ENCODE results near the gene TRAPPC8.
"Not testable (repeated sequence)": the region's sequence is repeated elsewhere in the genome, so short reads cannot be mapped to it uniquely, and the experiment has no call there.

Gene TRAPPC8

GRCh38 chr18:31942999-31943877, at the start of gene TRAPPC8:
Gene TRAPPC8 (minus strand): TSS chr18:31943128. CDS start chr18:31942764, 364 bp downstream.
- DNase-seq = peak; percentile 100

- no peak for DNase-seq
Measured at GRCh38 chr18:31990823-31991222, 47.9 kb upstream of the TRAPPC8 start.

DNA sequence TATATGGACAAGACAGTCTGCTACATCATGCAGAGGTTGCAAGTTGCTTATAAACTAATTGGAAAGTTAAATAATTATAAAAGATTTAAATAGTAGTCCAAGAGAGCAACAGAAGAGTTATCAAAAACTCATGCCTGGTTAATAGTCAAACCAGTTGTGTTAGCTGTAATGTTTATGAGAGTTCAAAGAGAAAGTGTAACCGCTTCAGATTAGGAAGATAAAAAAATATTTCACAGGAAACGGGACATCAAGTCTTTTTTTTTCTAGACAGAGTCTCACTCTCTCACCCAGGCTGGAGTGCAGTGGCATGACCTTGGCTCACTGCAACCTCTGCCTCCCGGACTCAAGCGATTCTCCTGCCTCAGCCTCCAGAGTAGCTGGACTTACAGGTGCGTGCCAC, 41.0 kb upstream of the TRAPPC8 start:
- no peak for DNase-seq

DNA sequence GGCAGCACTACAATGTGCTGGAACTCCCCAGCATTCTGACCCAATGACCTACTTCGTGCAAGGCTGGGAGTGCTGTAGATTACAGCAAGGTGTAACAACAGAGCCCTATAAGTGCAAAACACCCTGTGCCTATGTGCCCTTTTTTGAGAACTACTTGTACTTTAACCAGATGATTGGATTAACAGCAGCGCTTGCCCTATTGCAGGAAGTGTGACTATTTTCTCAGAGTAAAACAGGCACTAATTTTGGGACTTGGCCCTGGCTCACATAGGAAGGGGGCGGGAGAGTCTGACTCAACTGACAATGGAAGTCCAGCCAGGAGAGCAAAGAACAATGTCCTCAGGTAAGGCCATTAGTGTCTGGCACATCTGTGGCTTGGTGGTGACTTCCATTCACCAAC, 40.1 kb upstream of the TRAPPC8 start:
- DNase-seq = peak; percentile 32

- no peak for DNase-seq
Measured at GRCh38 chr18:31980863-31981262, 37.9 kb upstream of the TRAPPC8 start.

DNA sequence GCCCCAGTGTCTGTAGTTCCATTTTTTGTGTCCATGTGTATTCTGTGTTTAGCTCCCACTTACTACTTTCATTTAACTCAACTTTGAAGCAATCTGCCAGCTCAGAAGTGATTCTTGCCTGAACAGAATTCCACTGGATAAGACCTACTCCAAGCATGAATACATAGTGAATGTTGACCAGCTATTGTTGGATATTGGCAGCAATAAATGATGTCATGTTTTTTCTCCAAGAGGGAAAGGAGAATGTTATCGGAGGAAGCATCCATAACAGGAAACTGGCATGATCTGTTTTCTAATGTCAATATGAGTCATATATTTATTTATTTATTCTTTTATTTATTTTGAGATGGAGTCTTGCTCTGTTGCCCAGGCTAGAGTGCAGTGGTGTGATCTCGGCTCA, 36.8 kb upstream of the TRAPPC8 start:
- DNase-seq = no peak

DNA sequence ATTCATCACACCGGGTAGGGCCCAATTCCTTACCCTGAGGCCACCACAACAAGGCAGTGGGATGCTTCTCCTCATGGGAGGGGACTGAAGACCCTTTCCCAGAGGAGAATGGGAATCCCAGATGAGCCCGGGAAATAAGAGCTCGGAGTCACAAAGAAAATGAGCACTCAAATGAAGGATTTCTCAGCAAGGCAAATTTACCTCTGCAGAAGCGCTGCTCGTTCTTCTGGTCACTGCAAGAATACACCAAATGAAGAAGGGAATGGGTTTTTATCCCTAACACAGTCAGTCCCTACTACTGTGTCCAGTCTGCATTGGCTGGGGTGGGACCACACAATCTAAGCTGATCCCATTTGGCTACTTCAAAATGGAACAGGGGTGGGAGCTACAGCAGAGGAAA, 35.7 kb upstream of the TRAPPC8 start:
- no peak for DNase-seq

GRCh38 chr18:31977270-31977872, 34.4 kb upstream of the TRAPPC8 start:
- DNase-seq = peak; percentile 85

DNA sequence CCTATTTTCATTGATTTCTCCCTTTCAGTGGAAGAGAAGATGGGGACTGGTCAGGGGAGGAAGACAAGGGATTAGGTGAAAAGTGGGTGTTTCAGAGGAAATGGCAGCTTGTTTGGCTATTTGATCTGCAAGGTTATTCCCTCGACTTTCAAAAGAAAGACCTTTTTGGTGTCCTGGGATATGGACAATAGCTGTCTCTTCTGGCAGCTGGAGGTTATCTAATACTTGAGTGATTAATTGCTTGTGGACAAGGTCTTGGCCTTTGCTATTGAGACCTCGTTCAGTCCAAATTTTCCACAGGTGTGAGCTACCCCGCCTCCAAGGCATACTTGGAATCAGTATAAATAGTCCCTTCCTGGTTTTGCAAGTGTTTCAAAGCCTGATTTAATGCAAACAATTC, 33.3 kb upstream of the TRAPPC8 start:
- no peak for DNase-seq

DNA sequence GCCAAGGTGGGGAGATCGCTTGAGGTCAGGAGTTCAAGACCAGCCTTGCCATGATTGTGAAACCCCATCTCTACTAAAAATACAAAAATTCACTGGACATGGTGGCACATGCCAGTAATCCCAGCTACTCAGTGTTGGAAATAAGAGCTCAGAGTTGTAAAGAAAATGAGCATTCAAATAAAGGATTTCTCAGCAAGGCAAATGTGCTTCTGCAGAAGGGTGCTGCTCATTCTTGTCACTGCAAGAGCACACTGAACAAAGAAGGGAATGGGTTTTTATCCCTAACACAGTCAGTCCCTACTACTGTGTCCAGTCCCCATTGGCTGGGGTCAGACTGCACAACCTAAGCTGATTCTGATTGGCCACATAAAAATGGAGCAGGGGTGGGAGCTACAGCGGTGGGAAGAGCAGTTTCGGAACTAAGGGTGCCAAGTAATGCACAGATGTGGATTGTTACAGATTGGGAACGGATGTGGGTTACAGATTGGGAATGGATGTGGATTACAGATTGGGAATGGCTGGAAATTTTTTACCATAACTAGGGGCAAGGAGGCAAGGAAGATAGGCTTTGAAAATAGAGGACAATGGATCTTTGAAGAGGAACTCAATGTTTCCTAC, 31.1 kb upstream of the TRAPPC8 start:
- DNase-seq = no peak

GRCh38 chr18:31970617-31971016, 27.7 kb upstream of the TRAPPC8 start:
- DNase-seq = no peak

DNA sequence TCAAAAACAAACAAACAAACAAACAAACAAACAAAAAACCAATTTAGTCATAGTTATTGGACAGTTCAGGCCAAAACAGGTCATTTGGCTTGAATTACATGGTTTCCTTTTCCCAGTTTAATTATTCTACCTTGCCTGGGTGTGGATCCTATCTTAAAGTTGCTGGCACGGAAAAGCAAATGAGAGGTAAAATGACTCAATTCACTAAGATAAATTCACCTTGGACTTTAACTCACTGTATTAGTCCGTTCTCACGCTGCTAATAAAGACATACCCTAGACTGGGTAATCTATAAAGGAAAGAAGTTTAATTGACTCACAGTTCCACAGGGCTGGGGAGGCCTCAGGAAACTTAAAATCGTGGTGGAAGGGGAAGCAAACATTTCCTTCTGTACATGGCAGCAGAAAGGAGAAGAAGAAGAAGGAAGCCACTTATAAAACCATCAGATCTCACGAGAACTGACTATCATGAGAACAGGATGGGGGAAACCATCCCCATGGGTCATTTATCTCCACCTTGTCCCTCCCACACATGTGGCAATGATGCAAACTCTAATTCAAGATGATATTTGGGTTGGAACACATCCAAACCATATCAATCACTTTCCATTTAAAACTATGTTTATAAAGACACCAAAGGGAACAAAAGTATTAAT, 22.5 kb upstream of the TRAPPC8 start:
- peak; percentile 73 for DNase-seq

DNA sequence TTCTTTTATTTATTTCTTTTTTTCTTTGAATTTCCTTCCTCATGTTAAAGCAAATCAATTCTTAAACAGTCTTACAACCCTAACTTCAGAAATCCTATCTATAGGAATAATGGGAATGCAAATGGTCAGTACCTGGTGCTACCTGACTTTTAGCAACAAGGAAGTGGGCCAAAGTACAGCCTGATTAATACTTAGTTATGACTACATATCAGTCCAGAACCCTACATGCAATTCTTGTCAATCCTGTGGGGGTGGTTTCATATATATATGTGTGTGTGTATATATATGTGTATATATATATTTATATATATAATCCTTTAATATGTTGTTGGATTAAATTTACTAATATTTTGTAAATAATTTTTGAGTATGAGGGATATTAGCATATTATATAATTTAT, 14.8 kb upstream of the TRAPPC8 start:
- DNase-seq = no peak

DNA sequence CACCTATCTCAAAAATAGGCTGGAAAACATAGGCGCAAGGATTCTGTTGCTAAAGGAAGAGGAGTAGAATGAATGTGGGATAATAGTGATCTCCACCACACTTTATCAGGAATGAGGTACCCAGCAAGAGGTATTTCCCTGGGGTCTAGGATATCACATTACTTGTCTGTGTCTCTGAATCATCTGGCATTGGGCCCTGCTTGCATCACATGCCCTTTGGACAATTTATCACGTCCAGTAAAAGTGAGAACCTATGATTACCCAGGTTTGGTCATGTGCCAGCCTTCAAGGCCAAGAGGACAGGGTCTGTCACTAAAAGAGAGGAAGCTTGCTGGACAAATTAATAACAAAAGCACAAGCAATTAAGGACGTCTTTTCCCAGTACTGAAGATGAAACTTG, 11.4 kb upstream of the TRAPPC8 start:
- DNase-seq = peak; percentile 98

DNA sequence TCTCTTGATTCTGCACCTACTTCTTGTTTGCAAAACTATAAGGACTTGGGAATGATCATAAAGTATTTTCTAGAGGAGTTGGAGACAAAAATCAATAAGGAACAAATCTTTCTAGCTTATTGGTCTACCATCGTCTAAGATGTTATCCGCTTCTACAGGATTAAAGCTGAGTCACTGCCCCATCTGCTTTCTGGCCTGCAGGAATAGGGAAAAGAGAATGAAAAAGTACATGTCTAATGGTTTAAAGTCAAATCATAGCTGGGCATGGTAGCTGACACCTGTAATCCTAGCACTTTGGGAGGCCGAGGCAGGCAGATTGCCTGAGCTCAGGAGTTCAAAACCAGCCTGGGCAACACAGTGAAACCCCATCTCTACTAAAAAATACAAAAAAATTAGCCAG, 10.8 kb upstream of the TRAPPC8 start:
- DNase-seq = not testable (repeated sequence)

GRCh38 chr18:31952223-31952622, 9.3 kb upstream of the TRAPPC8 start:
- no peak for DNase-seq

DNA sequence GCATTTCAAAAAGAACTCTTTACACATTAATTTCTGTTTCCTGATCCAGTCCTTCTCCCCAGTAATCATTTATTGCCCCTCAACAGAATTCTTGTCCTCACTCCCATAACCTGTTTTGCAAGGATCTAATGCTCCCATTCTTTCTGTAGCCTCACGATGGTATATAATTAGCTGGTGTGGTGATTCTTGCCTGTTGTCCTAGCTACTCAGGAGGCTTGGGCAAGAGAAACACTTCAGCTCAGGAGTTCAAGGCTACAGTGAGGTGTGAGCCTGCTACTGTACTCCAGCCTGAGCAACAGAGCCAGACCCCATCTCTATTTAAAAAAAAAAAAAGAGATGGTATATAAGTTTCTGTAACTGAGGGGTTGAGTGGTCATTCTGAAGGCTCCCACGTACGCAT, 7.7 kb upstream of the TRAPPC8 start:
- peak; percentile 66 for DNase-seq

DNA sequence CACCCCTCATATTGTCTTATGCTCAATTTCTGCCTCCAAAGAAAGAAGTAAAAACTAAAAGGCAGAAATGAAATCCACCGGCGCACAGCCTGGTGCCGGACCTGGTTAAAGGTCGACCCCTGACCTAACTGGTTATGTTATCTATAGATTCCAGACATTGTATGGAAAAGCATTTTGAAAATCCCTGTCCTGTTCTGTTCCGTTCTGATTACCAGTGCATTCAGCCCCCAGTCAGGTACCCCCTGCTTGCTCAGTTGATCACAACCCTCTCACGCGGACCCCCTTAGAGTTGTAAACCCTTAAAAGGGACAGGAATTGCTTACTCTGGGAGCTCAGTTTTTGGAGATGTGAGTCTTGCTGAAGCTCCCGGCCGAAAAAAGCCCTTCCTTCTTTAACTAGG, 5.4 kb upstream of the TRAPPC8 start:
- DNase-seq = not testable (repeated sequence)

GRCh38 chr18:31946305-31947046, 3.5 kb upstream of the TRAPPC8 start:
- no peak for DNase-seq

- peak; percentile 37 for DNase-seq
Measured at GRCh38 chr18:31943878-31944816, 1.2 kb upstream of the TRAPPC8 start.

DNA sequence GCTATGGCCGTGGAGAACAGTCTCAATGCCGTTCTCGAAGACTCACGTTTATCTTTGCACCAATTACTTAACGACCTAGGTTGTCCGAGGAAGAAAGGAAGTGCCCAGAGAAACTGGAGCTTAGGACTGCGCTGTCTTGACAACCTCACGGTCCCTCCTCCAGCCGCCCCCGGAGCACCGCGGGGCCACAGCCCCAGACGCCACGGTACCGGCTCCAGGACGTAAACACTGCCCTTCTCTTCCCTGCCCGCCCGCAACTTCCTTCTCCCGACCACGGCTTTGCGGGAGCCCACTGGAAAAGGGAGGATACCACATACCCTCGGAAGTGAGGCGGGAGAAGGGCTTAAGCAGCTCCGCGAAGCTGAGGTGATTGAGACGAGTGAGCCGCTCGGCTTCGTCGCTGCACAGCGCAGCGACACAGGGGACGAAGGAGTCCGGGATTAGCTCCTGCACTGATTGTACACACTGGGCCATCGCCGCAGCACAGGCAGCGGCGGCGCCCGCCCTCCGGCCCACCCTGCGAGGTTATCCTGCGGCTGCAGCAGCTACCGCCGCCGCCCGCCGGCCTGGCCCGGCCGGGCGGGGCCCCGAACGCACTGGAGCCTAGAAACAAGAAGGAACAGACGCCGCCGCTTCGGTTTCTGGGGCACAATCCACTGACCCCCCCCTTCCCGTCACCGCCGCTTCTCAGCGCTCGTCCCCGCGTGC, 483 bp downstream of the TRAPPC8 start:
- peak; percentile 81 for DNase-seq
